ENCODE data around the gene PTPN14.

The PTPN14 gene

GRCh38 chr1:214464445-214465287, 86.7 kb downstream of the PTPN14 start:
- Histone ChIP-seq H3K4me3 (replicated peaks; ENCODE audit: insufficient read depth, low read length) (no peak overlapping the region), H3K27me3 (ENCODE audit: insufficient read depth, poor library complexity, severe bottlenecking) (no peaks in the 10 kb centered on the region), H3K27ac (replicated peaks) (no peak overlapping the region)
- no peak for DNase-seq (ENCODE audit: low read depth in 1 of 2, low spot score in 1 of 2)
- TF ChIP-seq POLR2AphosphoS5 (IDR thresholded peaks at IDR 0.05; ENCODE audit: low read depth) (no peak), REST (IDR thresholded peaks at IDR 0.05; ENCODE audit: insufficient replicate concordance, low read depth) (no peak), SPI1 (IDR thresholded peaks at IDR 0.05; ENCODE audit: borderline replicate concordance, low read depth) (no peak), CTCF (IDR thresholded peaks at IDR 0.05; ENCODE audit: insufficient read depth, low read length) (no peak), GABPA (IDR thresholded peaks at IDR 0.05; ENCODE audit: low read depth) (no peak)

DNA sequence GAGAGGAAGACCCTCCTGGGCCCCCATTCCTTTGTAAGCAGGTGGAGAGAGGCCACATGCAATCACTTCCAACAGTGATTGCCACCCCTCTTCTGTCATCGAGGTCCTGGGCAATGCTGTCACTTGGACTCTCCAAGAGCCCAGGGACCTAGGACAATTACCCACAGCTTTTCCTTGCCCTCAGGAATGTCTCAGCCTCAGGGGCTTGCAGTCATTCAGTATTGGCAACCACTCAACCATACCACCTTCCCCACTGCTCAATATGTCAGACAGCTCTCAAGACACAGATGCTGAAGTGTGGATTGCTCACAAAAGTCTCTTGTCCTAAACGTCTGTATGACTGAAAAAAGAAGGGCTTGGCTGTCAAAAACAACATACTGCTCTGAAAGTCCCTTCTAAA, 87.8 kb downstream of the PTPN14 start:
- no peak for TF ChIP-seq GABPA (IDR thresholded peaks at IDR 0.05; ENCODE audit: low read depth)
- no peak for TF ChIP-seq SPI1 (IDR thresholded peaks at IDR 0.05; ENCODE audit: borderline replicate concordance, low read depth)
- TF ChIP-seq POLR2AphosphoS5 (IDR thresholded peaks at IDR 0.05; ENCODE audit: low read depth), result no peak
- TF ChIP-seq CTCF (IDR thresholded peaks at IDR 0.05; ENCODE audit: insufficient read depth, low read length), result no peak
- TF ChIP-seq REST (IDR thresholded peaks at IDR 0.05; ENCODE audit: insufficient replicate concordance, low read depth), result no peak

DNA sequence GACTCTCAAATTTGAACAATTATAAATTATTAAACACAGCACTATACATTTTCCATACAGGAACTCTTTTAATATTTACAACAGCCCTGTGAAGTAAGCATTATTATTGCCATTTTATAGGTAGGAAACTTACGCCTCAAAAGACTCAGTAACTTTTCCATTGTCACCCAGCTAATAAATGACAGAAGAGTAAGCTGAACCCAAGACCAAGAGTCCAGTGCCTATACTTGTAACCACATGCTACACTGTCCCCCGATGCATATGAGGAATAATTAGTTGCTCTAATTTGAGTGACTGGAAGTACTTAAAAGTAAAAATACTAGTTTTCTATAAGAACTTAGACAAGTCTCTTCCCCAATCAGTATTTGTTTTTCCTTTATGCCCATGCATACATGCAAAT, 88.5 kb downstream of the PTPN14 start:
- no peak for DNase-seq (ENCODE audit: low read depth in 1 of 2, low spot score in 1 of 2)
- Histone ChIP-seq H3K27ac (replicated peaks) (no peak overlapping the region), H3K4me3 (replicated peaks; ENCODE audit: insufficient read depth, low read length) (no peak overlapping the region), H3K27me3 (ENCODE audit: insufficient read depth, poor library complexity, severe bottlenecking) (no peaks in the 10 kb centered on the region)
- TF ChIP-seq REST (IDR thresholded peaks at IDR 0.05; ENCODE audit: insufficient replicate concordance, low read depth) (no peak), GABPA (IDR thresholded peaks at IDR 0.05; ENCODE audit: low read depth) (no peak), SPI1 (IDR thresholded peaks at IDR 0.05; ENCODE audit: borderline replicate concordance, low read depth) (no peak), CTCF (IDR thresholded peaks at IDR 0.05; ENCODE audit: insufficient read depth, low read length) (no peak), POLR2AphosphoS5 (IDR thresholded peaks at IDR 0.05; ENCODE audit: low read depth) (no peak)

More for the DNA sequence above, 87.8 kb downstream of the PTPN14 start:
- H3K4me3 ChIP-seq (replicated peaks; ENCODE audit: insufficient read depth, low read length), result no peak overlapping the region
- DNase-seq (ENCODE audit: low read depth in 1 of 2, low spot score in 1 of 2), result no peak
- no peak overlapping the region for H3K27ac ChIP-seq (replicated peaks)
- H3K27me3 ChIP-seq (ENCODE audit: insufficient read depth, poor library complexity, severe bottlenecking), result no peaks in the 10 kb centered on the region
